Ecto neural progenitor cell (in vitro differentiated cells): ENCODE data around the gene FDXR.

ENCODE experiments used
- DNase-seq: peaks from one replicate; pipeline ENCODE4 v3.0.0-alpha.2; 2018; ENCODE audit warnings: low spot score

The FDXR gene

GRCh38 chr17:74833501-74834377 lies 39.1 kb downstream of the FDXR start:
- DNase-seq, result peak; percentile 78

- no peak for DNase-seq
These were observed 40.4 kb downstream of the FDXR start for GRCh38 chr17:74832421-74832820.

- no peak for DNase-seq
These were observed 41.2 kb downstream of the FDXR start for GRCh38 chr17:74831444-74832146.

GRCh38 chr17:74830861-74831260 lies 41.9 kb downstream of the FDXR start:
- DNase-seq, result no peak

GRCh38 chr17:74827800-74828199 lies 45.0 kb downstream of the FDXR start:
- no peak for DNase-seq

GRCh38 chr17:74825952-74826719 lies 46.7 kb downstream of the FDXR start:
- DNase-seq, result no peak

- DNase-seq, result no peak
These were observed 47.7 kb downstream of the FDXR start for GRCh38 chr17:74824961-74825627.

- DNase-seq, result no peak
These were observed 49.8 kb downstream of the FDXR start for GRCh38 chr17:74822939-74823367.

GRCh38 chr17:74822335-74822938 lies 50.4 kb downstream of the FDXR start:
- DNase-seq, result no peak

- no peak for DNase-seq
These were observed 51.0 kb downstream of the FDXR start for GRCh38 chr17:74821655-74822334.

- DNase-seq, result no peak
These were observed 52.9 kb downstream of the FDXR start for GRCh38 chr17:74819801-74820436.

GRCh38 chr17:74818291-74818938 lies 54.4 kb downstream of the FDXR start:
- no peak for DNase-seq

GRCh38 chr17:74816905-74817620 lies 55.7 kb downstream of the FDXR start:
- no peak for DNase-seq

GRCh38 chr17:74815550-74816370 lies 57.0 kb downstream of the FDXR start:
- peak; percentile 77 for DNase-seq

GRCh38 chr17:74815067-74815466 lies 57.7 kb downstream of the FDXR start:
- no peak for DNase-seq

GRCh38 chr17:74814453-74814852 lies 58.3 kb downstream of the FDXR start:
- DNase-seq, result no peak
